Mammary epithelial cell (primary cell): Measurements from ENCODE around the gene VCPKMT.

ENCODE experiments used
- EZH2 ChIP-seq: IDR thresholded peaks from 2 replicates; pipeline ENCODE4 v1.6.1; 2012; ENCODE audit warnings: low read length, inconsistent platforms, borderline replicate concordance
- TF ChIP-seq, protein P1 (sequence below), 2 donors: IDR thresholded peaks in 1 of 2; conservative IDR thresholded peaks in 1 of 2; 2 replicates each; pipeline ENCODE4 v1.5.1; 2011 to 2012; ENCODE audit warnings: inconsistent platforms in 2 of 2, low read length in 2 of 2, mild to moderate bottlenecking in 2 of 2, control low read depth in 1 of 2, low read depth in 1 of 2; ENCODE audit not compliant: insufficient read depth in 1 of 2; ENCODE audit errors: extremely low read depth in 1 of 2

DNA sequence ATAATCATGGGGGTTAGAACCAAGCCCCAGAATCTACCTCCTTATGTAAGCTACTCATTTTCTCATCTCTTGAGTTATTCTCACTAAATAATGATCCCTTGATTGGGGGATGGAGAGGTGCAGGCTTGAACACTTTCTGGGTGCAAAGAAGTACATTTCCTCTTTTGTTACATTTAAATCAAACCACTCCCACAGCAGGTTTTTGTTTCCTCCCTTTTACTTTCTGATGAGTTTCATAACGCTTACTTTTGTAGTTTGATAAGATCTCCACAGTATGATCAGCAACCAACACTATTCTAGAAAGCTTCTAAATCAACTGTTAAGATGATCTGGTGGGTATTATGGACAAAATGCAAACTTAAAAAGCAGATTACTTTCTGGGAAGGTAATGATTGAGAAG is 20.5 kb downstream of the VCPKMT start:
- TF ChIP-seq, protein P1, sequence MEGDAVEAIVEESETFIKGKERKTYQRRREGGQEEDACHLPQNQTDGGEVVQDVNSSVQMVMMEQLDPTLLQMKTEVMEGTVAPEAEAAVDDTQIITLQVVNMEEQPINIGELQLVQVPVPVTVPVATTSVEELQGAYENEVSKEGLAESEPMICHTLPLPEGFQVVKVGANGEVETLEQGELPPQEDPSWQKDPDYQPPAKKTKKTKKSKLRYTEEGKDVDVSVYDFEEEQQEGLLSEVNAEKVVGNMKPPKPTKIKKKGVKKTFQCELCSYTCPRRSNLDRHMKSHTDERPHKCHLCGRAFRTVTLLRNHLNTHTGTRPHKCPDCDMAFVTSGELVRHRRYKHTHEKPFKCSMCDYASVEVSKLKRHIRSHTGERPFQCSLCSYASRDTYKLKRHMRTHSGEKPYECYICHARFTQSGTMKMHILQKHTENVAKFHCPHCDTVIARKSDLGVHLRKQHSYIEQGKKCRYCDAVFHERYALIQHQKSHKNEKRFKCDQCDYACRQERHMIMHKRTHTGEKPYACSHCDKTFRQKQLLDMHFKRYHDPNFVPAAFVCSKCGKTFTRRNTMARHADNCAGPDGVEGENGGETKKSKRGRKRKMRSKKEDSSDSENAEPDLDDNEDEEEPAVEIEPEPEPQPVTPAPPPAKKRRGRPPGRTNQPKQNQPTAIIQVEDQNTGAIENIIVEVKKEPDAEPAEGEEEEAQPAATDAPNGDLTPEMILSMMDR (conservative IDR thresholded peaks at IDR 0.05 in 1 of 2, IDR thresholded peaks at IDR 0.05 in 1 of 2; ENCODE audit: extremely low read depth in 1 of 2, insufficient read depth in 1 of 2, low read depth in 1 of 2, low read length in 2 of 2) = no peak
- no peak for TF ChIP-seq EZH2
